IPS-15b (cell line): ENCODE data around the gene EVPL.
"Not testable (repeated sequence)": the region's sequence is repeated elsewhere in the genome, so short reads cannot be mapped to it uniquely, and the experiment has no call there.

Experiments
- H3K27me3 ChIP-seq: one replicate; pipeline ENCODE4 v1.6.1; 2013; ENCODE audit warnings: low read length; ENCODE audit not compliant: control insufficient read depth, insufficient read depth
- H3K36me3 ChIP-seq: one replicate; pipeline ENCODE4 v1.6.1; 2013; ENCODE audit warnings: low read length; ENCODE audit not compliant: control insufficient read depth, insufficient read depth
- H3K4me1 ChIP-seq: one replicate; pipeline ENCODE4 v1.6.1; 2013; ENCODE audit warnings: mild to moderate bottlenecking, low read length; ENCODE audit not compliant: control insufficient read depth, insufficient read depth
- H3K4me3 ChIP-seq: one replicate; pipeline ENCODE4 v1.5.1; 2013; ENCODE audit warnings: low read depth, low read length
- H3K9ac ChIP-seq: one replicate; pipeline ENCODE4 v1.6.1; 2013; ENCODE audit warnings: low read depth, mild to moderate bottlenecking, low read length
- H3K9me3 ChIP-seq: one replicate; pipeline ENCODE4 v1.6.1; 2013; ENCODE audit warnings: mild to moderate bottlenecking, low read length; ENCODE audit not compliant: control insufficient read depth, insufficient read depth

The EVPL gene

GRCh38 chr17:76054112-76054476 lies 27.0 kb upstream of the EVPL start:
- Histone ChIP-seq H3K27me3 (no peaks in the 10 kb centered on the region), H3K9ac (no peak overlapping the region), H3K36me3 (peaks cover 24% of the 10 kb centered on the region), H3K9me3 (no peaks in the 10 kb centered on the region), H3K4me1 (no peaks in the 10 kb centered on the region), H3K4me3 (no peak overlapping the region)

- no peak overlapping the region for H3K4me3 ChIP-seq
- H3K36me3 ChIP-seq, result peaks cover 20% of the 10 kb centered on the region
- no peaks in the 10 kb centered on the region for H3K9me3 ChIP-seq
- H3K27me3 ChIP-seq, result no peaks in the 10 kb centered on the region
- H3K4me1 ChIP-seq, result no peaks in the 10 kb centered on the region
- H3K9ac ChIP-seq, result no peak overlapping the region
Observed at GRCh38 chr17:76053246-76054111, 26.4 kb upstream of the EVPL start.

- Histone ChIP-seq H3K4me3 (no peak overlapping the region), H3K27me3 (no peaks in the 10 kb centered on the region), H3K9ac (no peak overlapping the region), H3K36me3 (peaks cover 36% of the 10 kb centered on the region), H3K9me3 (no peaks in the 10 kb centered on the region), H3K4me1 (no peaks in the 10 kb centered on the region)
Observed at GRCh38 chr17:76051561-76051960, 24.5 kb upstream of the EVPL start.

- H3K9ac ChIP-seq, result no peak overlapping the region
- no peaks in the 10 kb centered on the region for H3K9me3 ChIP-seq
- no peak overlapping the region for H3K4me3 ChIP-seq
- peaks cover 39% of the 10 kb centered on the region for H3K36me3 ChIP-seq
- no peaks in the 10 kb centered on the region for H3K4me1 ChIP-seq
- H3K27me3 ChIP-seq, result no peaks in the 10 kb centered on the region
Observed at GRCh38 chr17:76050538-76051467, 23.7 kb upstream of the EVPL start.

- H3K9ac ChIP-seq, result no peak overlapping the region
- H3K4me1 ChIP-seq, result no peaks in the 10 kb centered on the region
- H3K4me3 ChIP-seq, result no peak overlapping the region
- peaks cover 44% of the 10 kb centered on the region for H3K36me3 ChIP-seq
- H3K27me3 ChIP-seq, result no peaks in the 10 kb centered on the region
- no peaks in the 10 kb centered on the region for H3K9me3 ChIP-seq
Observed at GRCh38 chr17:76049836-76050537, 22.9 kb upstream of the EVPL start.

GRCh38 chr17:76049239-76049638 lies 22.1 kb upstream of the EVPL start:
- Histone ChIP-seq H3K9ac (no peak overlapping the region), H3K36me3 (peaks cover 48% of the 10 kb centered on the region), H3K9me3 (no peaks in the 10 kb centered on the region), H3K27me3 (no peaks in the 10 kb centered on the region), H3K4me1 (no peaks in the 10 kb centered on the region), H3K4me3 (no peak overlapping the region)

- Histone ChIP-seq H3K9ac (no peak overlapping the region), H3K27me3 (no peaks in the 10 kb centered on the region), H3K36me3 (peaks cover 49% of the 10 kb centered on the region), H3K4me3 (no peak overlapping the region), H3K9me3 (no peaks in the 10 kb centered on the region), H3K4me1 (no peaks in the 10 kb centered on the region)
Observed at GRCh38 chr17:76048711-76049110, 21.6 kb upstream of the EVPL start.

- no peak overlapping the region for H3K9ac ChIP-seq
- H3K36me3 ChIP-seq, result peaks cover 49% of the 10 kb centered on the region
- no peaks in the 10 kb centered on the region for H3K27me3 ChIP-seq
- H3K4me3 ChIP-seq, result no peak overlapping the region
- H3K9me3 ChIP-seq, result no peaks in the 10 kb centered on the region
- H3K4me1 ChIP-seq, result no peaks in the 10 kb centered on the region
Observed at GRCh38 chr17:76048025-76048605, 21.0 kb upstream of the EVPL start.

- no peaks in the 10 kb centered on the region for H3K9me3 ChIP-seq
Observed at GRCh38 chr17:76046064-76046463, 19.0 kb upstream of the EVPL start.

GRCh38 chr17:76044475-76045007 lies 17.4 kb upstream of the EVPL start:
- H3K36me3 ChIP-seq, result peaks cover 74% of the 10 kb centered on the region
- H3K4me1 ChIP-seq, H3K27me3 ChIP-seq, H3K9ac ChIP-seq, H3K4me3 ChIP-seq, H3K9me3 ChIP-seq: not testable (repeated sequence)

More at GRCh38 chr17:76046064-76046463, 19.0 kb upstream of the EVPL start:
- Histone ChIP-seq H3K4me1 (no peaks in the 10 kb centered on the region), H3K36me3 (peaks cover 60% of the 10 kb centered on the region), H3K9ac (no peak overlapping the region), H3K27me3 (no peaks in the 10 kb centered on the region), H3K4me3 (no peak overlapping the region)

- not testable (repeated sequence) for H3K27me3 ChIP-seq, H3K4me3 ChIP-seq, H3K9me3 ChIP-seq, H3K4me1 ChIP-seq, H3K9ac ChIP-seq
- H3K36me3 ChIP-seq, result peaks cover 64% of the 10 kb centered on the region
Observed at GRCh38 chr17:76042868-76043267, 15.8 kb upstream of the EVPL start.
